NT2/D1 (cell line): Measurements from ENCODE around the gene COL9A3.

Experiments used
- YY1 ChIP-seq: IDR thresholded peaks from 2 replicates; pipeline ENCODE4 v1.6.1; 2011; ENCODE audit not compliant: insufficient read length, insufficient read depth
- ZNF274 ChIP-seq: IDR thresholded peaks from 2 replicates; pipeline ENCODE4 v1.6.1; 2011; ENCODE audit warnings: mild to moderate bottlenecking, low read depth, low read length

DNA sequence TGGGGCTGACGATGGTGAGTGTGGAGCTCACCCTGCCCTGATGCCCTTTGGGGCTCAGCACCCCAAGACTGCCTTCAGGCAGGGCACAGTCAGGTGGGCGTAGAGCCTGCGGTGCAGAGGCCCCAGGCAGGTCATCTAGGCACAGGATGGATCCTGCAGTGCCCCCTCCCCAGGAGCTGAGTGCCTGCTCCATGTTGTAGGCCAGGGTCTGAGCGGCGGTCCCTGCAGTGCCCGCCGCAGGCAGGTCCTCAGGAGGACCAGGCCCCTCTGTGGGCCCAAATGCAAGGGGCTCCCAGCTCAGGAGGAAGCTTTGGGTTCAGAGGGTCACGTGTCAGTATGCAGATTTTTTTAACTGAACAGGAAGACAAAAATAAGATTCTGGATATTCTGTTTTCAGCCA is 17.8 kb upstream of the COL9A3 start:
- no peak for TF ChIP-seq YY1
- no peak for TF ChIP-seq ZNF274
